IMR-90 (cell line): Measurements from ENCODE around the gene ACOT7. TPM values are rescaled to one million over a fixed set of nuclear protein-coding genes. Genes with fewer than 3 reads are reported as not detected.
A peak's percentile ranks its signal among the peaks of the same experiment; 100 is the strongest.

Experiments used
- ATAC-seq: fragments of 200-7000 bp; cut with Tn5 transposase; 2 replicates; pipeline ENCODE4 v1.9.1; 2020; ENCODE audit warnings: low read depth, mild to moderate bottlenecking, moderate library complexity
- BruUV-seq: library from RNA; stranded (reverse); fragments of 400-500 nt; replicated peaks from 2 replicates; lab custom pipeline; 2021; lab: Mats Ljungman, UMichigan
- CTCF ChIA-PET: fragments of 300-600 bp; formaldehyde crosslinking; extraction: SDS; loops from one replicate; lab custom pipeline; 2021; ENCODE audit warnings: antibody characterized with exemption; lab: Yijun Ruan, JAX
- POLR2A ChIA-PET: fragments of 300-600 bp; sonication (Branson Sonifier 250); formaldehyde crosslinking; loops from one replicate; lab custom pipeline; 2022; ENCODE audit warnings: antibody characterized with exemption; ENCODE audit not compliant: unreplicated experiment; lab: Charles Lee
- DNase-seq: peaks from one replicate; pipeline ENCODE4 v3.0.0; 2013
- H2AFZ ChIP-seq: replicated peaks from 2 replicates; pipeline ENCODE3; 2013; ENCODE audit warnings: low read length, mild to moderate bottlenecking; ENCODE audit not compliant: poor library complexity
- H2AK5ac ChIP-seq: 2 replicates; pipeline ENCODE4 v1.6.1; 2013; ENCODE audit warnings: low read depth, low read length, inconsistent platforms
- H2AK9ac ChIP-seq: replicated peaks from 2 replicates; pipeline ENCODE3; 2013; ENCODE audit warnings: mild to moderate bottlenecking, low read depth, low read length, moderate library complexity; ENCODE audit not compliant: poor library complexity
- H2BK120ac ChIP-seq: 2 replicates; pipeline ENCODE4 v1.6.1; 2013; ENCODE audit warnings: low read depth, low read length, inconsistent platforms
- H2BK15ac ChIP-seq: 3 replicates; pipeline ENCODE4 v1.6.1; 2013; ENCODE audit warnings: low read depth, low read length, inconsistent platforms
- H2BK20ac ChIP-seq: 2 replicates; pipeline ENCODE4 v1.6.1; 2013; ENCODE audit warnings: low read depth, mild to moderate bottlenecking, inconsistent platforms, low read length, moderate library complexity
- H2BK5ac ChIP-seq: 2 replicates; pipeline ENCODE4 v1.6.1; 2013; ENCODE audit warnings: mild to moderate bottlenecking, low read depth, low read length, inconsistent platforms; ENCODE audit not compliant: poor library complexity, severe bottlenecking
- H3K14ac ChIP-seq: replicated peaks from 2 replicates; pipeline ENCODE4 v1.6.1; 2013; ENCODE audit warnings: low read depth, low read length, inconsistent platforms
- H3K18ac ChIP-seq: 2 replicates; pipeline ENCODE4 v1.6.1; 2013; ENCODE audit warnings: low read depth, low read length, control low read depth
- H3K23ac ChIP-seq: 2 replicates; pipeline ENCODE4 v1.6.1; 2013; ENCODE audit warnings: low read depth, low read length, inconsistent platforms
- H3K27ac ChIP-seq: 2 replicates; pipeline ENCODE4 v1.5.1; 2013; ENCODE audit warnings: mild to moderate bottlenecking, control low read depth, low read length; ENCODE audit not compliant: insufficient read depth
- H3K27me3 ChIP-seq: 2 replicates; pipeline ENCODE4 v1.6.1; 2013; ENCODE audit warnings: low read length; ENCODE audit not compliant: control insufficient read depth, insufficient read depth
- H3K36me3 ChIP-seq: 2 replicates; pipeline ENCODE4 v1.6.1; 2013; ENCODE audit warnings: low read length, mixed read lengths; ENCODE audit not compliant: control insufficient read depth, insufficient read depth
- H3K4ac ChIP-seq: 2 replicates; pipeline ENCODE4 v1.6.1; 2013; ENCODE audit warnings: low read depth, low read length, inconsistent platforms
- H3K4me1 ChIP-seq: 2 replicates; pipeline ENCODE4 v1.6.1; 2013; ENCODE audit warnings: low read length, mixed read lengths; ENCODE audit not compliant: control insufficient read depth, insufficient read depth
- H3K4me2 ChIP-seq: 2 replicates; pipeline ENCODE4 v1.6.1; 2013; ENCODE audit warnings: low read depth, mild to moderate bottlenecking, control low read depth, low read length, moderate library complexity
- H3K4me3 ChIP-seq: 2 replicates; pipeline ENCODE4 v1.5.1; 2013; ENCODE audit warnings: low read depth, mild to moderate bottlenecking, control low read depth, low read length, moderate library complexity; ENCODE audit not compliant: insufficient read depth
- H3K56ac ChIP-seq: 2 replicates; pipeline ENCODE4 v1.6.1; 2013; ENCODE audit warnings: low read length, inconsistent platforms; ENCODE audit not compliant: insufficient read depth; ENCODE audit errors: extremely low read depth
- H3K79me1 ChIP-seq, 2 experiments: 2 replicates each; pipeline ENCODE4 v1.6.1; 2013; ENCODE audit warnings: low read length in 2 of 2, inconsistent platforms in 1 of 2, low read depth in 1 of 2
- H3K9ac ChIP-seq: 2 replicates; pipeline ENCODE4 v1.6.1; 2013; ENCODE audit warnings: low read depth, low read length, control low read depth
- H3K9me1 ChIP-seq: 2 replicates; pipeline ENCODE4 v1.6.1; 2013; ENCODE audit warnings: low read length, inconsistent platforms; ENCODE audit not compliant: insufficient read depth
- H3K9me3 ChIP-seq: 2 replicates; pipeline ENCODE4 v1.6.1; 2013; ENCODE audit warnings: low read length; ENCODE audit not compliant: control insufficient read depth, insufficient read depth
- H4K20me1 ChIP-seq: 2 replicates; pipeline ENCODE4 v1.6.1; 2013; ENCODE audit warnings: low read length, inconsistent platforms; ENCODE audit not compliant: insufficient read depth
- H4K5ac ChIP-seq: 2 replicates; pipeline ENCODE4 v1.6.1; 2013; ENCODE audit warnings: mild to moderate bottlenecking, low read depth, low read length, control low read depth
- H4K8ac ChIP-seq, 2 experiments: 2 replicates each; pipeline ENCODE4 v1.6.1; 2013; ENCODE audit warnings: low read depth in 2 of 2, low read length in 2 of 2, control low read depth in 1 of 2, inconsistent platforms in 1 of 2
- H4K91ac ChIP-seq: 2 replicates; pipeline ENCODE4 v1.6.1; 2013; ENCODE audit warnings: low read depth, low read length, inconsistent platforms; ENCODE audit not compliant: insufficient read depth
- BHLHE40 ChIP-seq: fragments of 150-350 bp; IDR thresholded peaks from 2 replicates; pipeline ENCODE4 v1.6.1; 2016; ENCODE audit warnings: mild to moderate bottlenecking, low read depth, low read length
- CEBPB ChIP-seq: IDR thresholded peaks from 2 replicates; pipeline ENCODE4 v1.6.1; 2012; ENCODE audit warnings: low read depth, low read length, improper control_type of control experiment
- CHD1 ChIP-seq: IDR thresholded peaks from 2 replicates; pipeline ENCODE4 v1.6.1; 2012; ENCODE audit warnings: low read depth, low read length, improper control_type of control experiment
- FOS ChIP-seq: fragments of 150-350 bp; IDR thresholded peaks from 2 replicates; pipeline ENCODE4 v1.6.1; 2016; ENCODE audit warnings: low read depth, low read length
- NFE2L2 ChIP-seq: fragments of 150-350 bp; IDR thresholded peaks from 2 replicates; pipeline ENCODE4 v1.6.1; 2016; ENCODE audit warnings: low read depth, mild to moderate bottlenecking, low read length
- POLR2A ChIP-seq: IDR thresholded peaks from 2 replicates; pipeline ENCODE4 v1.6.1; 2012; ENCODE audit warnings: mild to moderate bottlenecking, low read depth, low read length
- RFX5 ChIP-seq: IDR thresholded peaks from 2 replicates; pipeline ENCODE4 v1.8.0; 2012; ENCODE audit warnings: low read depth, mild to moderate bottlenecking, low read length, moderate library complexity
- SMC3 ChIP-seq: fragments of 150-350 bp; IDR thresholded peaks from 2 replicates; pipeline ENCODE4 v1.6.1; 2016; ENCODE audit warnings: low read depth, mild to moderate bottlenecking, antibody characterized with exemption, low read length, moderate library complexity
- WGBS, 2 experiments: methylation state at CpG; one replicate each; pipeline versions ENCODE4 v1.1.5 to v1.1.7; 2013; ENCODE audit warnings: missing lambda C conversion rate in 2 of 2; ENCODE audit not compliant: insufficient read length in 1 of 2; ENCODE audit errors: extremely low coverage in 2 of 2; 5-methylcytosine and 5-hydroxymethylcytosine counted together
- dilution Hi-C: fragments of 300-500 bp; cut with HindIII; formaldehyde crosslinking; loops from one replicate; pipeline ENCODE4 v1.14.3; 2018; ENCODE audit warnings: low sequenced_read_pairs; ENCODE audit not compliant: unreplicated experiment
- in situ Hi-C: fragments of 300-500 bp; cut with MboI; formaldehyde crosslinking; loops from 3 replicates; pipeline ENCODE4 v1.14.3; 2019; ENCODE audit warnings: low sequenced_read_pairs, inconsistent platforms, mixed read lengths
- intact Hi-C: fragments of 100-400 bp; cut with micrococcal nuclease; formaldehyde crosslinking; loops from 2 replicates; pipeline ENCODE4 v1.10.0; 2022
- polyA plus RNA-seq, 3 experiments: library from polyadenylated mRNA; depleted of rRNA; stranded (reverse); fragments of >200 nt; gene quantifications; 2 replicates each; pipeline ENCODE4 v1.2.3, GENCODE V29; 2012; ENCODE audit warnings: low replicate concordance in 1 of 3
- total RNA-seq: library from RNA; depleted of rRNA; stranded (reverse); fragments of >200 nt; gene quantifications from 2 replicates; pipeline ENCODE4 v1.2.3, GENCODE V29; 2012
- TF ChIP-seq, protein P1 (sequence below): fragments of 150-350 bp; IDR thresholded peaks from 2 replicates; pipeline ENCODE4 v1.6.1; 2016; ENCODE audit warnings: low read depth, mild to moderate bottlenecking, low read length, moderate library complexity, borderline replicate concordance
- TF ChIP-seq, protein P2 (sequence below): conservative IDR thresholded peaks from 2 replicates; pipeline ENCODE4 v1.5.1; 2012; ENCODE audit warnings: mild to moderate bottlenecking, low read depth, low read length, improper control_type of control experiment

ACOT7 gene
- total and polyA plus RNA-seq, 2 of the 4 experiments (the other 2 are of a cell fraction) = 51.6 to 242 TPM

DNA sequence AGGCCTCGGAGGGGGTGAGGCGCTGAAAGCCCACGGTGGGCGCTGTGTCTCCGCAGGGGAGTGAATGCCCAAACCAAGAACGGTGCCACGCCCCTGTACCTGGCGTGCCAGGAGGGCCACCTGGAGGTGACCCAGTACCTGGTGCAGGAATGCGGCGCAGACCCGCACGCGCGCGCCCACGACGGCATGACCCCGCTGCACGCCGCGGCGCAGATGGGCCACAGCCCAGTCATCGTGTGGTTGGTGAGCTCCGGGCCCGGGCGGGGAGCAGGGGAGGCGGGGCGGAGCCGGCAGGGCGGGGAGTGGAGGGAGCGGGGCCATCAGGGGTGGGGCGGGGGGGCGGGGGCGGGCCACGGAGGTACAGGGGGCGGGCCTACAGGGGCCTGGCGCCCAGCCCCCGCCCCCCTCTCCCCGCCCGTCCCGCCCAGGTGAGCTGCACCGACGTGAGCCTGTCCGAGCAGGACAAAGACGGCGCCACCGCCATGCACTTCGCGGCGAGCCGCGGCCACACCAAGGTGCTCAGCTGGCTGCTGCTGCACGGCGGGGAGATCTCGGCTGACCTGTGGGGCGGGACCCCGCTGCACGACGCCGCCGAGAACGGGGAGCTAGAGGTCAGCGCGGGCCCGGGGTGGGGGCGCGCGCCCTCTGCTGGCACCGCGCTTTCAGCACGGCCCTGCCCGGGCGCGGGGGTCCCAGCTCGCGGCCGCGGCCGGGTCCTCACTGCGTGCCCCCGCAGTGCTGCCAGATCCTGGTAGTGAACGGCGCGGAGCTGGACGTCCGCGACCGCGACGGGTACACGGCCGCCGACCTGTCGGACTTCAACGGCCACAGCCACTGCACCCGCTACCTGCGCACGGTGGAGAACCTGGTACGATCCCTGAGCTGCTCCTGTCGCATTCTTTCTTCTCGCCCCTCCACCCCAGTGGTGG, 46.9 kb upstream of the ACOT7 start:
- Histone ChIP-seq H3K27ac (no peak overlapping the region), H2AK9ac (no peak overlapping the region), H3K18ac (no peak overlapping the region), H3K14ac (no peak overlapping the region), H2BK120ac (no peak overlapping the region), H4K5ac (no peak overlapping the region), H3K36me3 (no peaks in the 10 kb centered on the region), H3K9me3 (no peaks in the 10 kb centered on the region), H2BK15ac (no peak overlapping the region), H2AK5ac (no peak overlapping the region), H3K27me3 (peaks cover 36% of the 10 kb centered on the region), H3K56ac (no peak overlapping the region), H3K4me2 (peak overlapping the region; percentile 72), H3K79me1 (no peaks in the 10 kb centered on the region), H3K9ac (no peak overlapping the region), H3K9me1 (no peaks in the 10 kb centered on the region; the same call in 1 of the 2 replicates), H3K23ac (no peak overlapping the region), H4K8ac (no peak overlapping the region), H2AFZ (no peak overlapping the region), H4K20me1 (no peaks in the 10 kb centered on the region; the same call in 1 of the 2 replicates), H3K4me3 (0 out of 2 replicates have a peak overlapping the region, but pooled peaks have one; percentile 14), H2BK20ac (no peak overlapping the region), H4K91ac (no peak overlapping the region), H2BK5ac (no peak overlapping the region), H3K4ac (no peak overlapping the region), H3K4me1 (peaks cover 1% of the 10 kb centered on the region; the same call in 1 of the 2 replicates)
- DNase-seq (peak; percentile 22), ATAC-seq (peak; percentile 63)
- dilution Hi-C loops (no loop called here), in situ Hi-C loops (no loop called here), intact Hi-C loops (no loop called here)
- TF ChIP-seq RFX5 (no peak), NFE2L2 (no peak), CEBPB (no peak), CHD1 (no peak), POLR2A (no peak), FOS (no peak), BHLHE40 (0 out of 2 replicates have a peak, but pooled peaks have one; percentile 14), SMC3 (no peak)
- TF ChIP-seq, protein P1, sequence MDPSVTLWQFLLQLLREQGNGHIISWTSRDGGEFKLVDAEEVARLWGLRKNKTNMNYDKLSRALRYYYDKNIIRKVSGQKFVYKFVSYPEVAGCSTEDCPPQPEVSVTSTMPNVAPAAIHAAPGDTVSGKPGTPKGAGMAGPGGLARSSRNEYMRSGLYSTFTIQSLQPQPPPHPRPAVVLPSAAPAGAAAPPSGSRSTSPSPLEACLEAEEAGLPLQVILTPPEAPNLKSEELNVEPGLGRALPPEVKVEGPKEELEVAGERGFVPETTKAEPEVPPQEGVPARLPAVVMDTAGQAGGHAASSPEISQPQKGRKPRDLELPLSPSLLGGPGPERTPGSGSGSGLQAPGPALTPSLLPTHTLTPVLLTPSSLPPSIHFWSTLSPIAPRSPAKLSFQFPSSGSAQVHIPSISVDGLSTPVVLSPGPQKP = no peak
- TF ChIP-seq, protein P2, sequence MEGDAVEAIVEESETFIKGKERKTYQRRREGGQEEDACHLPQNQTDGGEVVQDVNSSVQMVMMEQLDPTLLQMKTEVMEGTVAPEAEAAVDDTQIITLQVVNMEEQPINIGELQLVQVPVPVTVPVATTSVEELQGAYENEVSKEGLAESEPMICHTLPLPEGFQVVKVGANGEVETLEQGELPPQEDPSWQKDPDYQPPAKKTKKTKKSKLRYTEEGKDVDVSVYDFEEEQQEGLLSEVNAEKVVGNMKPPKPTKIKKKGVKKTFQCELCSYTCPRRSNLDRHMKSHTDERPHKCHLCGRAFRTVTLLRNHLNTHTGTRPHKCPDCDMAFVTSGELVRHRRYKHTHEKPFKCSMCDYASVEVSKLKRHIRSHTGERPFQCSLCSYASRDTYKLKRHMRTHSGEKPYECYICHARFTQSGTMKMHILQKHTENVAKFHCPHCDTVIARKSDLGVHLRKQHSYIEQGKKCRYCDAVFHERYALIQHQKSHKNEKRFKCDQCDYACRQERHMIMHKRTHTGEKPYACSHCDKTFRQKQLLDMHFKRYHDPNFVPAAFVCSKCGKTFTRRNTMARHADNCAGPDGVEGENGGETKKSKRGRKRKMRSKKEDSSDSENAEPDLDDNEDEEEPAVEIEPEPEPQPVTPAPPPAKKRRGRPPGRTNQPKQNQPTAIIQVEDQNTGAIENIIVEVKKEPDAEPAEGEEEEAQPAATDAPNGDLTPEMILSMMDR = 0 out of 2 replicates have a peak, but pooled peaks have one; percentile 24
- ChIA-PET CTCF (interaction anchor here (0.6 to 1.4 kb wide), 3 partner anchors 52 to 193 kb away, joined by 3 to 4 read pairs (median 3); no protein-coding TSS in a partner anchor), POLR2A (no interaction called here)
- no TSS peak for BruUV-seq
- WGBS, 2 experiments = 1% methylated on average over 44 of the region's 101 CpGs; no CpG with 5 or more reads in 1 of the 2 experiments
